ENCODE measurements around the gene IL25. TPM values are rescaled to one million over a fixed set of nuclear protein-coding genes. Genes with fewer than 3 reads are reported as not detected.
"Not testable (repeated sequence)": the region's sequence is repeated elsewhere in the genome, so short reads cannot be mapped to it uniquely, and the experiment has no call there.

IL25 gene
- total RNA-seq, 2 experiments from 2014 or later: not detected

DNA sequence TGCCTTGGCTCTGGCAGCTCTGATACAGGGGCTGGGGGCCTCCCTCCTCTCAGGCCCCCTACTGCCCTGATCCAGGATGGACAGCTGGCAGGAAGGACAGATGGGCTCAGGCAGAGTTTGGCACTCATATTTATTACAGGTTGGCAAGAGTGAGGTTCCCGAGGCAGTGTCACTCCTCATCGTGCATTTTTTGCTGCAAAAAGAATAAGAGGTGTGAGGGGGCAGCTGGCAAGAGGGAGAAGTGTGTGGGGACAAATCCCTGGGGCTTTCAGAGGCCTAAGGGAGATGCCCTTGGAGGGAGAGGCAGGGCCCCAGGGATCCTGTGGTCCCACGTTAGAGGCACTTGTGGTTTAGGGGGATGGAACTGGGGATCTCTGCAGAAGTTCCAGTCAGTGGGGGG lies 9.3 kb downstream of the IL25 start:
- Mint-ChIP-seq H3K9me3 (ENCODE audit: low read depth) (no peaks in the 10 kb centered on the region), H3K36me3 (no peaks in the 10 kb centered on the region), H3K27me3 (peaks cover 7% of the 10 kb centered on the region), H3K4me3 (no peak overlapping the region), H3K4me1 (peaks cover 8% of the 10 kb centered on the region), H3K27ac (no peak overlapping the region)
- CTCF ChIA-PET: interaction anchor here (1.2 to 3.9 kb wide), 5 partner anchors 12 to 261 kb away, joined by 3 to 24 read pairs (median 3); no protein-coding TSS in a partner anchor
- ATAC-seq (no peak), DNase-seq (no peak)

DNA sequence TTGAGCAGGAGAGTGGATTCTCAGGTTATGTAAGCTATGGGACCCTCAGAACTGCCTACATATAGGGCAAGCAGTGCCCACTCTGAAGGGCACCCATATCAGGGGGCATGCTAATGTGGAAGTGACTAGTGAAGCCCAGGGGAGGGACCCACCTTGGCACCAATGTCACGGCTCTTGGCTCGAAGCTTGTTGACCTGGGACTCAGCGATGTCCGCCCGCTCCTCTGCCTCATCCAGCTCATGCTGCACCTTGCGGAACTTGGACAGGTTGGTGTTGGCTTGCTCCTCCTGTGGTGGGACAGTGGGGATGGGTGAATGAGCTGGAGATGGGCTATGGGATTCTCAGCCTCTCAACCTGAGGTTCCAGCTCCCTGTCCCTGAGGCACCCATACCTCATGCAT lies 9.7 kb downstream of the IL25 start:
- H3K4me3 Mint-ChIP-seq: no peak overlapping the region
- DNase-seq (no peak), ATAC-seq (no peak)
- no peak overlapping the region for H3K27ac Mint-ChIP-seq
- no peaks in the 10 kb centered on the region for H3K9me3 Mint-ChIP-seq (ENCODE audit: low read depth)
- H3K4me1 Mint-ChIP-seq: peaks cover 8% of the 10 kb centered on the region
- CTCF ChIA-PET: interaction anchor here (1.2 to 3.9 kb wide), 5 partner anchors 11 to 261 kb away, joined by 3 to 24 read pairs (median 3); no protein-coding TSS in a partner anchor
- no peaks in the 10 kb centered on the region for H3K36me3 Mint-ChIP-seq
- peaks cover 7% of the 10 kb centered on the region for H3K27me3 Mint-ChIP-seq

DNA sequence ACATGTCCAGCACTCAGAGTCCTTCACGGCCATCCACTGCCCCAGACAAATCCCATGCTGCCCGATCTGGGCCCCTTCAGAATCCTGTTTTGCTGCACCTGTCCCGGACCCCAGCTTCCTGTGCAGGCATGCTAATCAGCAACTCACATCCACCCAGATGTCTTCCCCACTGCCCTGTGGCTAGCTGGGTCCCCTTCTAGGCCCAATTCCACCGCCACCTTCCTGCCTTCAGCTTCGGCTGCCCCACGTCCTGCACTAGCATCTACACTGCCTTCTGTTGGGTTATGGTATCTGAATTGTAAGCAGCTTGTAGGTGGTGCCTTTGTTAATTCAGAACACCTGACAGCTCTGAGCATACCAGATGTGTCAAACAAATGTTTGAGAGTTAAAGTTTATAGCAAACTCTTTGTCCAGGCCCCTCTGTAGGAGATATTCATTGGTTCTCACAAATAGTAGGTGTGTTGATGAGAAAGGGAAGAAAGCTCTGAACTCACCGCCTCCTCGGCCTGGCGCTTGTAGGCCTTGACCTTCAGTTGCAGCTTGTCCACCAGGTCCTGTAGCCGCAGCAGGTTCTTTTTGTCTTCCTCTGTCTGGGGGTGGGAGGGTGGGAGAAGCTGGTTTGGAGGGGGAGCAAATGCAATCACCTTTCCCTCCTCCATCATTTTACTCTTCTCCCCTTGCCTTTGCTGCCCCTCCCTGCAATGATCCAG lies 10.3 kb downstream of the IL25 start:
- no peak overlapping the region for H3K4me3 Mint-ChIP-seq
- peaks cover 5% of the 10 kb centered on the region for H3K4me1 Mint-ChIP-seq
- ATAC-seq (no peak), DNase-seq (no peak)
- no peak overlapping the region for H3K27ac Mint-ChIP-seq
- H3K36me3 Mint-ChIP-seq: no peaks in the 10 kb centered on the region
- H3K27me3 Mint-ChIP-seq: peaks cover 7% of the 10 kb centered on the region
- CTCF ChIA-PET: interaction anchor here (1.3 kb wide), 2 partner anchors 56 to 76 kb away, joined by 3 to 4 read pairs; no protein-coding TSS in a partner anchor
- H3K9me3 Mint-ChIP-seq (ENCODE audit: low read depth): no peaks in the 10 kb centered on the region

DNA sequence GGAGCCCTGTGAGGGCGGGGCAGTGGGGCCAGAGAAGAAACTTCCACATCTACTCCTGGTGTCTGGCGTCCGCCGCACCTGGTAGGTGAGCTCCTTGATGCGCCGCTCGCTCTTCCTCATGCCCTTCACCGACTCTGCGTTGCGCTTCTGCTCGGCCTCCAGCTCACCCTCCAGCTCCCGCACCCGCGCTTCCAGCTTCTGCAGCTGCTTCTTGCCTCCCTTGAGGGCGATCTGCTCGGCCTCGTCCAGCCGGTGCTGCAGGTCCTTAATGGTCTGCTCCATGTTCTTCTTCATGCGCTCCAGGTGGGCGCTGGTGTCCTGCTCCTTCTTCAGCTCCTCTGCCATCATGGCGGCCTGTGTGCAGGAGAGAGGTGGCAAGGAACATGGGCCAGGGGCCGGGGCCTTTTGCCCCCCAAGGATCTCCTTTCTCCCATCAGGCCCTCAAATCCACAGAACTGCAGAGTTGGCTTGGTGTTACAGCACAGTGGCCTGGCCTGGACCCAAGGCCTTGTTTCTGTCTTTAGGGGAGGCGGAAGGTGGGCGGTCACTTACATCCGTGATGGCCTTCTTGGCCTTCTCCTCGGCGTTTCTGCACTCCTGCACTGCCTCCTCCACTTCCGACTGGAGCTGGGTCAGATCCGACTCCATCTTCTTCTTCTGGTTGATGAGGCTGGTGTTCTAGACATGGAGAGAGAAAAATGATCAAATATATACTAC lies 11.9 kb downstream of the IL25 start:
- DNase-seq (no peak), ATAC-seq (no peak)
- Mint-ChIP-seq H3K27ac (no peak overlapping the region), H3K36me3 (no peaks in the 10 kb centered on the region), H3K9me3 (ENCODE audit: low read depth) (no peaks in the 10 kb centered on the region), H3K4me3 (no peak overlapping the region), H3K4me1 (peaks cover 2% of the 10 kb centered on the region), H3K27me3 (peaks cover 7% of the 10 kb centered on the region)
- CTCF ChIA-PET: interaction anchor here (0.6 kb wide), 1 partner anchor 58 kb away, joined by 3 read pairs; no protein-coding TSS in a partner anchor

DNA sequence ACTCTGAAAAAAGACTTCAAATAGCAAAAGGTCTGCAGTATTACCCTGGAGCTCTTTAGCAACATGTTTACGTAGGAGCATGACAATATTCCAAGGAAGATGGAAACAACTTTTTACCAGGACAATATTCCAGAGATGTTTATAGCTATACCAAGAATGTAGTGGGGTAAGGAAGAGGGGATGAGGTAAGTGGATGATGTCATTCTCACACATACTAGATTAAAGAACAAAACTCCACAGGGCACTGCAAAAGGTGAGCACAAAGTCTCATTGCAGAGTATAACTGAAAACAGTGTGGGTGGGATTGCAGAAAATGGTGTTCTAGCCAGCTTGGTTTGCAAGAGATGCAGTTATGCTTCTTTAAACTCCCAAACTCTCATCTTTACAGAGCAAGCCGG lies 12.6 kb downstream of the IL25 start:
- ATAC-seq: no peak
- DNase-seq: no peak
- Mint-ChIP-seq H3K27me3 (peaks cover 7% of the 10 kb centered on the region), H3K27ac (no peak overlapping the region), H3K36me3 (no peaks in the 10 kb centered on the region), H3K4me1 (no peaks in the 10 kb centered on the region), H3K4me3 (no peak overlapping the region), H3K9me3 (ENCODE audit: low read depth) (no peaks in the 10 kb centered on the region)
- CTCF ChIA-PET: interaction anchor here (0.6 kb wide), 1 partner anchor 58 kb away, joined by 3 read pairs; no protein-coding TSS in a partner anchor

DNA sequence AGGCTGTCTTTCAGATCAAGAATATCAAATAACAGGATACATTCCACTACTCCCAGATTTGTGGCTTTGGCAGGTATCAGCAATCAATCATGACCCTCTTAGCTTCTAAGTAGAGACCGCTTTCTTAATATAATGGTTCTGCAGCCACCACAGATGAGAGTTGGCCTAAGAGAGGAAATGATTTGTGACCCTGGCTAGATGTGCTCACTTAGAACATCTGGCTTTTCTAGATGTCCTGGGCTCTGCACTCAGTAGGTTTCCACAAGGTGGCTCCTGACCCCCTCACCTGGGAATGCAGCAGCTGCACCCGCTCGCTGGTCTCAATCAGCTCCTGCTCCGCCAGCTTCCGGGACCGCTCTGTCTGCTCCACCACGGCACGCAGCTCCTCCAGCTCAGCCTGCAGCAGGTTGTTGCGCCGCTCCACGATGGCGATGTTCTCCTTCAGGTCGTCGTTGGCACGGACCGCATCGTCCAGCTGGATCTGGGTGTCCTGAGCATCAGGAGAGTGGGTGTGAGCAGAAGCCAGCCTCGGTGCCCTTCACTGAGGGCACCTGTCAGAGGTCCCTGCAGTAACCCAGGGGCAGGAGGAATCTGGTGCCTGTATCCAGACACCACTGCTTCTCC lies 13.1 kb downstream of the IL25 start:
- H3K9me3 Mint-ChIP-seq (ENCODE audit: low read depth): no peaks in the 10 kb centered on the region
- H3K36me3 Mint-ChIP-seq: no peaks in the 10 kb centered on the region
- CTCF ChIA-PET: interaction anchor here (0.6 kb wide), 1 partner anchor 59 kb away, joined by 3 read pairs; no protein-coding TSS in a partner anchor
- no peak for DNase-seq
- no peak overlapping the region for H3K27ac Mint-ChIP-seq
- H3K27me3 Mint-ChIP-seq: peaks cover 10% of the 10 kb centered on the region
- H3K4me3 Mint-ChIP-seq: no peak overlapping the region
- no peaks in the 10 kb centered on the region for H3K4me1 Mint-ChIP-seq
- ATAC-seq: no peak

DNA sequence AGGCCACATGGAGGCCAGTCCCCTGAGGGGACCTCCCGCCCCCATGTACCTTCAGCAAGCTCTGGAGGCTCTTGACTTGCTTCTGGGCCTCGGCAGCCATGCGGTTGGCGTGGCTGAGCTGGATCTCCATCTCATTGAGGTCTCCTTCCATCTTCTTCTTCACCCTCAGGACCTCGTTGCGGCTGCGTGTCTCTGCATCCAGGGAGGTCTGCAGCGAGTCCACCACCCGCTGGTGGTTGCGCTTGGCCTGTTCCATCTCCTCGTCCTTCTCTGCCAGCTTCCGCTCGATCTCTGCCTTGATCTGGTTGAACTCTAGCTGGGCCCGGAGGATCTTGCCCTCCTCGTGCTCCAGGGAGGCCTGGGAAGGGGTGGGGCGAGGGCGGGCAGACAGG lies 13.7 kb downstream of the IL25 start:
- H3K36me3 Mint-ChIP-seq; H3K9me3 Mint-ChIP-seq (ENCODE audit: low read depth); H3K4me1 Mint-ChIP-seq; DNase-seq; H3K4me3 Mint-ChIP-seq; H3K27ac Mint-ChIP-seq; CTCF ChIA-PET; ATAC-seq; H3K27me3 Mint-ChIP-seq: not testable (repeated sequence)

DNA sequence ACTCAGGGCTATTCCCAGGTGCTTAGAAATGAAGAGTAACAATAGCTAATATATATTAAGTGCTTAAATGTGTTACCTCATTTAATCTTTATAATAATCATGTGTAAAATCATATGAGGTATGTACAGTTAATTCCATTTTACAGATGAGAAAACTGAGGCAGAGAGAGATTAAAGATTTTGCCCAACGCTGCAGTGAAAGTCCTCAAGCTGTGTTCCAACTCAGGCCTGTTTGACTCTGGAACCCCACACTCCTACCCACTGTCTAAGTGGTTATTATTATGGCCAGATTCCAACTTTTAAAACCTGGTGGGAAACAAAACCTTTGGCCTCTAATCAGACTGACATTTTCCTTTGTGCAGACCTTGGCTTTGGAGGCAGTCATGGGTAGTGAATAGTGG lies 14.4 kb downstream of the IL25 start:
- no peak overlapping the region for H3K27ac Mint-ChIP-seq
- peaks cover 5% of the 10 kb centered on the region for H3K27me3 Mint-ChIP-seq
- DNase-seq: no peak
- no peak overlapping the region for H3K4me3 Mint-ChIP-seq
- no peaks in the 10 kb centered on the region for H3K36me3 Mint-ChIP-seq
- ATAC-seq: no peak
- H3K4me1 Mint-ChIP-seq: no peaks in the 10 kb centered on the region
- H3K9me3 Mint-ChIP-seq (ENCODE audit: low read depth): no peaks in the 10 kb centered on the region
- CTCF ChIA-PET: no interaction called here

DNA sequence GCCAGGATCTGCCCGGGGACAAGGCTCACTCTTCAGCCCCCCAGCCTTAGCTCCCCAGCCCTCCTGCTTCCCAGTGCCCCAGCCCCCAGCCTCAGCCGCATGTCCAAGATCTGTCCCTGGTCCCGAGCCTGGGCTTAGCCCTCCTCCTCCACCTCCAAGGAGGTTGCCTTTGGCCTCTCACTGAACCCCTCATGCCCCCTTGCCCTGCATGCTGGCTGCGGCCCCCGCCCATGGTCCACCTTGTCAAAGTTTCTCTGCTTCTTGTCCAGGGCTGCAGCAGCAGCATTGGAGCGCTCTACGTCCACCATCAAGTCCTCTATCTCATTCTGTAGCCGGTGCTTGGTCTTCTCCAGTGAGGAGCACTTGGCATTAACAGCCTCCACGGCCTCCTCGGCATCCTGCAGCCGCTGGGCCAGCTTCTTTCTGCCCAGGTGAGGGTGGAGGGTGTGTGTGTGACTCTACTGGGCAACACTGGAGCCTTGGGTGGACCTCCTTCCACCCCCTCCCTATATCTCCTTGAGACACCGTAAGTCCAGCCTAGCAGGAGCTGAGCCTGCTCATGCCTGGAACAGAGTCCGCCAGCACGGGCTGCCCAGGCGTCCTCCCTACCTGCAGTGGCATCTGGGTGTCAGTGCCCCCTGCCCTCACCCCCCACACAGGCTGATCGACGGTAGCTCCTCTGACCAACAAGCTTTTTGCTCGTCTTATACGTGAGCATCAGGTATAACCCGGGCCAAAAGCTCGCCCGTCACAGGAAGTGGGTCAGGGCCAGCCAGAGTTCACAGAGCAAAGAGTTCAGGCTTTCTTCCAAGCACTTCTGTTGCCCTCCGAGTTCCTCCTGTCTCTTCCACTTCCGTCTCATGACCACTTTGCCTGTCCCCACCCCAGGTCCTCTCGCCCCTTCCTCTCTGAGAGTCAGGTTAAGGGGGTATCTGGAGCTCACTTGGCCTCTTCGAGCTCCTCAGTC lies 15.6 kb downstream of the IL25 start:
- H3K27ac Mint-ChIP-seq: no peak overlapping the region
- DNase-seq: no peak
- H3K9me3 Mint-ChIP-seq (ENCODE audit: low read depth): no peaks in the 10 kb centered on the region
- no peak overlapping the region for H3K4me3 Mint-ChIP-seq
- H3K36me3 Mint-ChIP-seq: no peaks in the 10 kb centered on the region
- ATAC-seq: no peak
- CTCF ChIA-PET: interaction anchor here (1.0 kb wide), 1 partner anchor 8 kb away, joined by 3 read pairs; no protein-coding TSS in a partner anchor
- H3K4me1 Mint-ChIP-seq: no peaks in the 10 kb centered on the region
- peaks cover 5% of the 10 kb centered on the region for H3K27me3 Mint-ChIP-seq

DNA sequence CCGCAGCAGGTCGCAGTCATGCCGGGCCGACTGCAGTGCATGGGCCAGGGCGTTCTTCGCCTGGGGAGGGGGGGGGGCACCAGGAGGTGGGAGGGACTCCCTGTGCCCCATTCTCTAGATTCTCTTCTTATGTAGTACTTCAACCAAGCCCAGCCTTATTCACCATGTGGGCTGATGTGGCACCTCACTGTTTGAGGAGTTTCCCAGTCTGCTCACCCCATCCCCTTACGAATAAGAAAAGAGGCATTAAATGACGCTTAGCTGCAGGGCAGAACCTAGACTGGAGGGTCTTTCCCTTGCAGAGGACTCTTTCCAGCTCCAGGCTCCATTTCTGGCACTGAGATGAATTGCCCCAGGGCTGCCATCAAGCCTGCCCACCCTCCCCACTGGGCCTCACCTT lies 16.4 kb downstream of the IL25 start:
- Mint-ChIP-seq H3K9me3 (ENCODE audit: low read depth) (no peaks in the 10 kb centered on the region), H3K27me3 (peaks cover 10% of the 10 kb centered on the region), H3K36me3 (no peaks in the 10 kb centered on the region), H3K4me3 (no peak overlapping the region), H3K4me1 (no peaks in the 10 kb centered on the region), H3K27ac (no peak overlapping the region)
- CTCF ChIA-PET: interaction anchor here (1.0 kb wide), 1 partner anchor 9 kb away, joined by 3 read pairs; no protein-coding TSS in a partner anchor
- no peak for DNase-seq
- ATAC-seq: no peak

DNA sequence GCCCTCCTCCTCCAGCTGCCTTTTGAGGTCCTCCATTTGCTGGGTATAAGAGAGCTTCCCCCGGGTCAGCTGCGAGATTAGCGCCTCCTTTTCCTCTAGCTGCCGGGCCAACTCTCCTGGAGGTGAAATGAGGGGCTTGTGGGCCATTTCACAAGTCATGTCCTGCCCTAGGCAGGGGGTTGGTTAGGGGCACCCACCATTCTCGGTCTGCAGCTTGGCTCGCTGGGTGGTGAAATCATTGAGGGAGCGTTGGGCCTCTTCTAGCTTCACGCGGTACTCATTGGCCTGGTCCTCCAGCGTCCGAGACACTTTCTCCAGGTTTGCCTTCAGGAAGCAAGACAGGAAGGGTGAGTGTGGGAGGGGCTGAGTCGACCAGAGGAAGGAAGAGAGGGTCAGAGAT lies 16.8 kb downstream of the IL25 start:
- Mint-ChIP-seq H3K27ac (no peak overlapping the region), H3K4me3 (no peak overlapping the region), H3K4me1 (no peaks in the 10 kb centered on the region), H3K36me3 (no peaks in the 10 kb centered on the region), H3K9me3 (ENCODE audit: low read depth) (no peaks in the 10 kb centered on the region), H3K27me3 (peaks cover 10% of the 10 kb centered on the region)
- DNase-seq (no peak), ATAC-seq (no peak)
- CTCF ChIA-PET: no interaction called here

DNA sequence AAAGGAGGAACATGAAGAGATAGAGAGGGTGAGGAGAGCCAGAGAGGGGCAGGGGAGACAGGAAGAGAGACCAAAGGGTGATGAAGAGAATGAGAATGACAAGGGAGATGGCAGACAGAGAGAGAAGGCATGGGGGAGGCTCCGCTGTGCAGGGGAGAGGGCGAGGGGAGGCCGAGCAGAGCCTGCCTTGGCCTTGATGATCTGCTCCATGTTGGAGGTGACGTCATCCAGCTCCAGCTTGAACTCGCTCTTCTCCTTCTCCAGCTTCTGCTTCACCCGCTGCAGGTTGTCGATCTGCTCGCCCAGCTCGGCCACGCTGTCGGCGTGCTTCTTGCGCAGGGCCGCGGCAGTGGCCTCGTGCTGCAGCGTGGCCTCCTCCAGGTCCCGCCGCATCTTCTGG lies 17.3 kb downstream of the IL25 start:
- CTCF ChIA-PET: interaction anchor here (2.7 kb wide), 1 partner anchor 10 kb away, joined by 9 read pairs; no protein-coding TSS in a partner anchor
- not testable (repeated sequence) for H3K9me3 Mint-ChIP-seq (ENCODE audit: low read depth); ATAC-seq; DNase-seq; H3K4me3 Mint-ChIP-seq; H3K36me3 Mint-ChIP-seq; H3K27ac Mint-ChIP-seq; H3K4me1 Mint-ChIP-seq
- H3K27me3 Mint-ChIP-seq: peaks cover 10% of the 10 kb centered on the region

Data from activated CD8-positive, alpha-beta memory T cell treated with anti-CD3 and anti-CD28 coated beads, Interleukin-2, amount 10 ng/mL, durations not matched to agents 7 days and 5 days (primary cell).